K562 (cell line): ENCODE data around the gene KCNQ5. TPM values are rescaled to one million over a fixed set of nuclear protein-coding genes. Genes with fewer than 3 reads are reported as not detected.

Experiments used
- ATAC-seq: fragments of 200-7000 bp; cut with Tn5 transposase; 3 replicates; pipeline ENCODE4 v1.9.1; 2020; ENCODE audit warnings: moderate library complexity
- BruUV-seq: library from RNA; stranded (reverse); fragments of 400-500 nt; replicated peaks from 2 replicates; lab custom pipeline; 2021; lab: Mats Ljungman, UMichigan
- CTCF ChIA-PET: fragments of 300-600 bp; formaldehyde crosslinking; extraction: SDS; loops from one replicate; lab custom pipeline; 2021; ENCODE audit warnings: low intra/inter-chr PET ratio; lab: Yijun Ruan, JAX
- POLR2A ChIA-PET: fragments of 300-600, 350-650 bp; sonication (Branson Sonifier 250); formaldehyde crosslinking; extraction: SDS; loops from one replicate; lab custom pipeline; 2021; ENCODE audit warnings: antibody characterized with exemption, inconsistent platforms; lab: Yijun Ruan, JAX
- DNase-seq, 4 experiments: peaks; one replicate each; pipeline versions ENCODE4 v3.0.0 to v3.0.0-alpha.2; 2011 to 2018; ENCODE audit warnings: low spot score in 3 of 4, mixed read lengths in 3 of 4; ENCODE audit errors: extremely low read depth in 1 of 4
- FAIRE-seq: peaks from 2 replicates; lab custom pipeline; 2011; peaks lifted over from hg19 to GRCh38; lab: Jason Lieb, UNC
- H2AFZ ChIP-seq: 2 replicates; pipeline ENCODE4 v1.6.0; 2011; ENCODE audit warnings: low read depth, low read length, control low read depth, inconsistent platforms
- H3K27ac ChIP-seq: fragments of 200-600 bp; 3 replicates; pipeline ENCODE4 v1.8.0; 2011; ENCODE audit warnings: low read depth, mild to moderate bottlenecking, control low read depth, inconsistent platforms, low read length, moderate library complexity, mixed read lengths; ENCODE audit errors: extremely low read depth
- H3K27me3 ChIP-seq, 2 experiments: fragments of 300-600 bp in 1 of 2; 2 replicates in 1 of 2; 3 replicates in 1 of 2; pipeline versions ENCODE4 v1.6.0 to v1.8.0; 2011; ENCODE audit warnings: inconsistent platforms in 2 of 2, low read length in 2 of 2, mild to moderate bottlenecking in 1 of 2, mixed read lengths in 1 of 2, moderate library complexity in 1 of 2; ENCODE audit not compliant: control insufficient read depth in 2 of 2, insufficient read depth in 2 of 2
- H3K36me3 ChIP-seq: fragments of 300-600 bp; 3 replicates; pipeline ENCODE4 v1.8.0; 2011; ENCODE audit warnings: mild to moderate bottlenecking, low read length, inconsistent platforms; ENCODE audit not compliant: control insufficient read depth, insufficient read depth
- H3K4me1 ChIP-seq, 2 experiments: fragments of 200-600 bp in 1 of 2; replicated peaks in 1 of 2; 2 replicates in 1 of 2; 3 replicates in 1 of 2; pipeline versions ENCODE4 v1.5.1 to v1.8.0; 2011; ENCODE audit warnings: inconsistent platforms in 2 of 2, low read length in 2 of 2, mild to moderate bottlenecking in 1 of 2, mixed read lengths in 1 of 2, moderate library complexity in 1 of 2; ENCODE audit not compliant: control insufficient read depth in 2 of 2, insufficient read depth in 2 of 2
- H3K4me2 ChIP-seq: 2 replicates; pipeline ENCODE4 v1.6.1; 2011; ENCODE audit warnings: low read length, control low read depth, inconsistent platforms, mixed read lengths; ENCODE audit not compliant: insufficient read depth
- H3K4me3 ChIP-seq: fragments of 200-600 bp; sonication (generic), shearing (Covaris generic); 2 replicates; pipeline ENCODE4 v1.5.1; 2016; ENCODE audit warnings: control low read depth, inconsistent platforms
- H3K79me2 ChIP-seq: fragments of 200-600 bp; 3 replicates; pipeline ENCODE4 v1.8.0; 2011; ENCODE audit warnings: low read length, inconsistent platforms; ENCODE audit not compliant: control insufficient read depth, insufficient read depth
- H3K9ac ChIP-seq, 2 experiments: 2 replicates each; pipeline versions ENCODE4 v1.6.0 to v1.6.1; 2011; ENCODE audit warnings: low read depth in 2 of 2, low read length in 2 of 2, control low read depth in 1 of 2, inconsistent platforms in 1 of 2, mild to moderate bottlenecking in 1 of 2, mixed read lengths in 1 of 2; ENCODE audit not compliant: insufficient read depth in 1 of 2
- H3K9me1 ChIP-seq: one replicate; pipeline ENCODE4 v1.6.0; 2011; ENCODE audit warnings: inconsistent platforms, mild to moderate bottlenecking, low read length, moderate library complexity; ENCODE audit not compliant: control insufficient read depth, insufficient read depth
- H3K9me3 ChIP-seq: replicated peaks from 2 replicates; pipeline ENCODE4 v1.5.1; 2011; ENCODE audit warnings: low read depth, low read length, inconsistent platforms; ENCODE audit not compliant: control insufficient read depth, insufficient read depth
- H4K20me1 ChIP-seq: replicated peaks from 2 replicates; pipeline ENCODE4 v1.6.1; 2011; ENCODE audit warnings: low read length, inconsistent platforms, mixed read lengths; ENCODE audit not compliant: control insufficient read depth, insufficient read depth
- BACH1 ChIP-seq: fragments of 200-800 bp; sonication (Bioruptor generic); IDR thresholded peaks from 2 replicates; pipeline ENCODE4 v1.6.1; 2016; ENCODE audit warnings: missing genetic modification characterization, missing compliant biosample characterization
- CSDE1 ChIP-seq, 2 experiments: fragments of 450-650 bp; IDR thresholded peaks; 2 replicates each; pipeline ENCODE4 v1.6.1; 2016; ENCODE audit warnings: mild to moderate bottlenecking in 1 of 2
- IRF9 ChIP-seq: fragments of 450-650 bp; IDR thresholded peaks from 2 replicates; pipeline ENCODE4 v1.6.1; 2016; ENCODE audit warnings: missing biosample characterization, missing genetic modification characterization
- MYC ChIP-seq, 2 experiments: fragments of 250-450 bp in 1 of 2; sonication (Bioruptor Pico) in 1 of 2; IDR thresholded peaks; 2 replicates each; pipeline versions ENCODE4 v1.5.1 to v1.6.1; 2012 to 2021; ENCODE audit warnings: low read depth in 2 of 2, borderline replicate concordance in 1 of 2, improper control_type of control experiment in 1 of 2, low read length in 1 of 2, mild to moderate bottlenecking in 1 of 2, moderate library complexity in 1 of 2
- NCOA4 ChIP-seq: fragments of 450-650 bp; IDR thresholded peaks from 2 replicates; pipeline ENCODE4 v1.6.1; 2018; ENCODE audit warnings: mild to moderate bottlenecking; ENCODE audit not compliant: partially characterized antibody
- NR3C1 ChIP-seq: sonication (generic); formaldehyde crosslinking; IDR thresholded peaks from 2 replicates; pipeline ENCODE4 v1.8.1; 2022; ENCODE audit warnings: missing genetic modification reagents
- POLR2A ChIP-seq: fragments of 450-650 bp; conservative IDR thresholded peaks from 2 replicates; pipeline ENCODE4 v1.6.1; 2016
- RHOXF2B ChIP-seq: fragments of 250-450 bp; sonication (Bioruptor Pico); conservative IDR thresholded peaks from 2 replicates; pipeline ENCODE4 v1.5.1; 2021
- TGIF2 ChIP-seq: sonication (generic); formaldehyde crosslinking; IDR thresholded peaks from 2 replicates; pipeline ENCODE4 v1.8.1; 2022; ENCODE audit warnings: mild to moderate bottlenecking, missing genetic modification reagents, moderate library complexity
- ZNF224 ChIP-seq: sonication (generic); formaldehyde crosslinking; IDR thresholded peaks from 2 replicates; pipeline ENCODE4 v1.8.0; 2022; ENCODE audit warnings: mild to moderate bottlenecking, missing genetic modification reagents
- ZZZ3 ChIP-seq: fragments of 450-650 bp; IDR thresholded peaks from 2 replicates; pipeline ENCODE4 v1.6.1; 2016; ENCODE audit warnings: antibody characterized with exemption, mild to moderate bottlenecking, moderate library complexity
- WGBS: fragments of 100-300 bp; shearing (Covaris generic); methylation state at CpG from one replicate; pipeline ENCODE4 v1.1.6; 2016; ENCODE audit warnings: low coverage, mixed read lengths; ENCODE audit not compliant: insufficient coverage; ENCODE audit errors: missing lambda C conversion rate; 5-methylcytosine and 5-hydroxymethylcytosine counted together
- in situ Hi-C: fragments of 300-500 bp; cut with MboI; formaldehyde crosslinking; loops from 4 replicates; pipeline ENCODE4 v1.15.0; 2018; ENCODE audit warnings: inconsistent platforms, mixed read lengths
- intact Hi-C: fragments of 100-400 bp; cut with micrococcal nuclease; formaldehyde crosslinking; loops from 2 replicates; pipeline ENCODE4 v1.14.2; 2022
- polyA plus RNA-seq, 8 experiments: library from polyadenylated mRNA; depleted of rRNA in 4 of 8; stranded (reverse) in 5 of 8; unstranded in 3 of 8; fragments of >200 nt; fragmentation: Nextera tagmentation in 2 of 8; fragmentation: Illumina TruSeq in 1 of 8; extraction: Ambion mirVana in 2 of 8; extraction: Trizol in 1 of 8; gene quantifications; 2 replicates each; pipeline versions ENCODE4 v1.2.1 to v1.2.3, GENCODE V29; 2011 to 2014; ENCODE audit warnings: inconsistent platforms in 1 of 8, missing spikeins in 1 of 8
- total RNA-seq, 7 experiments: library from RNA; depleted of rRNA in 6 of 7; stranded (reverse); fragments of >200 nt in 6 of 7; fragmentation: Illumina TruSeq in 2 of 7; extraction: Trizol in 2 of 7; gene quantifications; 2 replicates each; pipeline versions ENCODE4 v1.2.1 to v1.2.3, GENCODE V29; 2011 to 2021; ENCODE audit warnings: low replicate concordance in 1 of 7
- TF ChIP-seq, protein P1 (sequence below): sonication (generic); formaldehyde crosslinking; IDR thresholded peaks from 2 replicates; pipeline ENCODE4 v1.8.0; 2022; ENCODE audit warnings: mild to moderate bottlenecking, missing genetic modification reagents
- TF ChIP-seq, protein P2 (sequence below): fragments of 250-450 bp; sonication (Bioruptor Pico); IDR thresholded peaks from 2 replicates; pipeline ENCODE4 v1.5.0; 2021; ENCODE audit warnings: mild to moderate bottlenecking, moderate library complexity

Gene KCNQ5
- total and polyA plus RNA-seq, 9 of the 15 experiments (the other 6 are each of a cell fraction or from before 2014, with no cell fraction given): 0.31 to 5.9 (median 2.6) TPM

GRCh38 chr6:72922401-72922800 is 300.5 kb downstream of the KCNQ5 start:
- Histone ChIP-seq H3K9ac (no peak overlapping the region), H3K9me3 (no peaks in the 10 kb centered on the region), H3K4me3 (no peak overlapping the region), H3K27me3 (no peaks in the 10 kb centered on the region; a peak in 1 of 5 replicates), H3K9me1 (no peaks in the 10 kb centered on the region), H3K79me2 (no peaks in the 10 kb centered on the region), H3K4me2 (no peak overlapping the region), H3K36me3 (no peaks in the 10 kb centered on the region), H3K4me1 (no peaks in the 10 kb centered on the region), H3K27ac (no peak overlapping the region), H2AFZ (no peak overlapping the region), H4K20me1 (no peaks in the 10 kb centered on the region)
- no peak for ATAC-seq
- TF ChIP-seq TGIF2 (CRISPR knock-in tag) (no peak), IRF9 (tag) (no peak), MYC (IDR thresholded peaks at IDR 0.05; ENCODE audit: low read depth, low read length) (no peak), MYC (CRISPR knock-in tag; IDR thresholded peaks at IDR 0.05; ENCODE audit: borderline replicate concordance, low read depth) (no peak), NCOA4 (no peak), ZZZ3 (no peak), ZNF224 (no peak), BACH1 (tag) (no peak), POLR2A (no peak), NR3C1 (CRISPR knock-in tag) (no peak), CSDE1 (IDR thresholded peaks at IDR 0.05) (no peak), RHOXF2B (no peak)
- TF ChIP-seq, protein P1, sequence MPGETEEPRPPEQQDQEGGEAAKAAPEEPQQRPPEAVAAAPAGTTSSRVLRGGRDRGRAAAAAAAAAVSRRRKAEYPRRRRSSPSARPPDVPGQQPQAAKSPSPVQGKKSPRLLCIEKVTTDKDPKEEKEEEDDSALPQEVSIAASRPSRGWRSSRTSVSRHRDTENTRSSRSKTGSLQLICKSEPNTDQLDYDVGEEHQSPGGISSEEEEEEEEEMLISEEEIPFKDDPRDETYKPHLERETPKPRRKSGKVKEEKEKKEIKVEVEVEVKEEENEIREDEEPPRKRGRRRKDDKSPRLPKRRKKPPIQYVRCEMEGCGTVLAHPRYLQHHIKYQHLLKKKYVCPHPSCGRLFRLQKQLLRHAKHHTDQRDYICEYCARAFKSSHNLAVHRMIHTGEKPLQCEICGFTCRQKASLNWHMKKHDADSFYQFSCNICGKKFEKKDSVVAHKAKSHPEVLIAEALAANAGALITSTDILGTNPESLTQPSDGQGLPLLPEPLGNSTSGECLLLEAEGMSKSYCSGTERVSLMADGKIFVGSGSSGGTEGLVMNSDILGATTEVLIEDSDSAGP (CRISPR knock-in tag): no peak
- TF ChIP-seq, protein P2, sequence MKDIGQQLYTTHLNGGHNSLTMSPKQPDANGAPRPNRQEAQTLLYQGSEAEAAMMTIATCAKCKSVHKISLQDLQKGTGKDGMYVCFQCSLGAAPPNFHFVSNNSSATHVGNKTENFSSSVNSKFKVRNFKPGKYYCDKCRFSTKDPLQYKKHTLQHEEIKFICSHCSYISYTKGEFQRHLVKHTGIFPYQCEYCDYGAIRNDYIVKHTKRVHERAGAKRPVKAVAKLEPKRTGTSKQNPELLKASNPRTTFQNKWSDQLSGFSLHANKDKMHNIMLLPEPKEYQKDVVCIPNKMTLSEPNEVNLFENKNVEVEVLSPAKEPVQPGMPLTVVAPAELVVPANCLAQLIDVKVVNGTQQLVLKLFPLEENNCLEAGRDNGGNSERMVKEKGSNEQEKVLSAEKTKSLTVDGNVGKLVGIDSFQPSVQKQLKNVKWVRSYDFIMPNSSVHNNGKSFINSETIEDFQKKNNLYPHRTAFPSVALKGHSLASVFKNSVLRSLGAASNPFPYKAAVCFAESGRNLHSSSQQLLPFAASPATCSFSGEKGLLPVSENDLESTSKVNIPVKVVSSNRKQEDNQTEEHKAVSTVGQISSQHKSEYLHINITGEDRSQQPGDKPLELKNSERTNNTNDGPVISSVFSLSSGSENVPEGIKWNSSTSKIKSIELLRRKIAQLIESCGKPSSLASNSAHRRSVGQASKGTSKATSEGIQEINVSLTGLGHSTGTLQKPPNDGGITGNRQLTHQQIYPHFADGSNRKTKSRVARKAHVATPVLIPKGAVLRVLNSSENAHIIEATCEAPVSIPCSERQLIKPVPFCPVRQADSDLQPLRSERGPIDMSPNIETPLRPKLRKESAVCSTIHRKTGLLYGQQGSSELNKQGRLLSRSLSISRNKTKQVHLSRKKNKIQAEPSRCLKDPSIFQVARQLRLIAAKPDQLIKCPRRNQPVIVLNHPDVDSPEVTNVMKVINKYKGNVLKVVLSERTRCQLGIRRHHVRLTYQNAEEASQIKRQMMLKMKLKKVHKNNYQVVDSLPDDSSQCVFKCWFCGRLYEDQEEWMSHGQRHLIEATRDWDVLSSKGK (CRISPR knock-in tag): no peak
- ChIA-PET CTCF (no interaction called here), POLR2A (no interaction called here)
- WGBS: 38% methylated on average over 1 of the region's 1 CpG
- BruUV-seq: no TSS peak
- intact Hi-C loops: no loop called here
- in situ Hi-C loops: no loop called here
- DNase-seq: no peak
- no peak for FAIRE-seq
